Measurements from ENCODE around the gene SFTPD. TPM values are rescaled to one million over a fixed set of nuclear protein-coding genes. Genes with fewer than 3 reads are reported as not detected.

The SFTPD gene
- total and polyA plus RNA-seq, 2 of the 8 experiments (the other 6 are each of a cell fraction or from before 2014, with no cell fraction given) = 0.21 to 0.54 TPM

- TF ChIP-seq EGR1 (IDR thresholded peaks at IDR 0.05; ENCODE audit: borderline replicate concordance, low read depth, low read length) (no peak), SIN3A (conservative IDR thresholded peaks at IDR 0.05 in 1 of 2, IDR thresholded peaks at IDR 0.05 in 1 of 2; ENCODE audit: low read depth in 1 of 2, low read length in 2 of 2) (no peak), KDM1A (IDR thresholded peaks at IDR 0.05; ENCODE audit: borderline replicate concordance, low read length) (no peak), CTCF (IDR thresholded peaks at IDR 0.05; ENCODE audit: control extremely low read depth in 1 of 3, insufficient read depth in 1 of 3, low read depth in 1 of 3, low read length in 3 of 3) (no peak), ATF3 (IDR thresholded peaks at IDR 0.05; ENCODE audit: insufficient read depth, low read depth, low read length) (no peak), BRCA1 (IDR thresholded peaks at IDR 0.05; ENCODE audit: low read depth, low read length) (no peak), CBX8 (IDR thresholded peaks at IDR 0.05; ENCODE audit: borderline replicate concordance, low read depth, low read length) (no peak), SP2 (IDR thresholded peaks at IDR 0.05; ENCODE audit: low read length) (no peak)
These were observed 31.2 kb upstream of the SFTPD start (continued) for GRCh38 chr10:79979976-79980687.
